Pancreas (tissue), 10 donors: ENCODE data around the gene WT1. TPM values are rescaled to one million over a fixed set of nuclear protein-coding genes. Genes with fewer than 3 reads are reported as not detected.

ENCODE experiments used
- ATAC-seq, 4 donors: fragments of 200-7000 bp; cut with Tn5 transposase; one replicate each; pipeline versions ENCODE4 v1.8.0 to v1.9.1; 2020; ENCODE audit warnings: mild to moderate bottlenecking in 4 of 4, moderate library complexity in 4 of 4
- DNase-seq, 6 donors: peaks; one replicate each; pipeline ENCODE4 v3.0.0-alpha.2; 2020
- FAIRE-seq: peaks from 2 replicates; lab custom pipeline; 2012; peaks lifted over from hg19 to GRCh38; lab: Jason Lieb, UNC
- H3K27ac ChIP-seq, 4 donors: fragments of 200-600 bp; sonication (generic); 1 replicate in 3 of 4; 2 replicates in 1 of 4; pipeline versions ENCODE4 v1.5.0 to v1.8.0; 2020
- H3K27me3 ChIP-seq, 4 donors: fragments of 200-600 bp; one replicate each; pipeline ENCODE4 v1.8.0; 2021
- H3K36me3 ChIP-seq, 3 donors: fragments of 200-600 bp; sonication (generic) in 1 of 3; one replicate each; pipeline versions ENCODE4 v1.5.0 to v1.8.0; 2020 to 2021
- H3K4me1 ChIP-seq, 3 donors: fragments of 200-600 bp; one replicate each; pipeline ENCODE4 v1.8.0; 2021
- H3K4me3 ChIP-seq, 4 donors: fragments of 200-600 bp; sonication (generic) in 2 of 4; one replicate each; pipeline versions ENCODE4 v1.5.0 to v1.8.0; 2020 to 2021
- H3K9me3 ChIP-seq, 4 donors: fragments of 200-600 bp; one replicate each; pipeline ENCODE4 v1.8.0; 2021
- WGBS, 2 donors: extraction: QIAGEN DNeasy Blood & Tissue Kit; methylation state at CpG; one replicate each; pipeline ENCODE4 v1.1.7; 2013; 5-methylcytosine and 5-hydroxymethylcytosine counted together
- intact Hi-C, 3 donors: fragments of 100-400 bp; cut with DNase I; formaldehyde crosslinking; loops; one replicate each; pipeline versions ENCODE4 v1.11.1 to v1.14.2; 2022
- polyA plus RNA-seq, 2 donors: library from polyadenylated mRNA; stranded (reverse); fragments of 200-250 nt; gene quantifications; one replicate each; pipeline ENCODE4 v1.2.3, GENCODE V29; 2013
- total RNA-seq, 6 donors: library from RNA; stranded (reverse); fragmentation: NEBNext Ultra II Directional in 4 of 6; extraction: Animal tissue kit (Norgen Biotek cat#: 25700) in 4 of 6; gene quantifications; one replicate each; pipeline versions ENCODE4 v1.2.1 to v1.2.4, GENCODE V29; 2021 to 2023
- TF ChIP-seq, protein P1 (sequence below), 4 donors: fragments of 200-600 bp; sonication (generic) in 3 of 4; IDR thresholded peaks; one replicate each; pipeline versions ENCODE4 v1.5.0 to v1.8.0; 2021; ENCODE audit warnings: antibody characterized with exemption in 4 of 4
- donor health status: healthy with polysubstance abuse.
- donor health status: DM: no; HTN: no; CAD: no; lungs with moderate emphysema.
- donor health status: DM: no; HTN: no; CAD: no.
- donor health status: control.
- donor health status: control.
- donor health status: Bipolar disorder and iron deficiency.
- donor health status: DM: yes; HTN: yes; CAD: no.
- donor health status: DM: no; HTN: no; CAD: no.
- donor health status: DM: no; HTN: no; CAD: no.
- donor health status: DM: yes; HTN: yes; CAD: no.

The WT1 gene
- total and polyA plus RNA-seq, 8 donors: 0.08 to 1.9 (median 0.53) TPM; not detected in 1

DNA sequence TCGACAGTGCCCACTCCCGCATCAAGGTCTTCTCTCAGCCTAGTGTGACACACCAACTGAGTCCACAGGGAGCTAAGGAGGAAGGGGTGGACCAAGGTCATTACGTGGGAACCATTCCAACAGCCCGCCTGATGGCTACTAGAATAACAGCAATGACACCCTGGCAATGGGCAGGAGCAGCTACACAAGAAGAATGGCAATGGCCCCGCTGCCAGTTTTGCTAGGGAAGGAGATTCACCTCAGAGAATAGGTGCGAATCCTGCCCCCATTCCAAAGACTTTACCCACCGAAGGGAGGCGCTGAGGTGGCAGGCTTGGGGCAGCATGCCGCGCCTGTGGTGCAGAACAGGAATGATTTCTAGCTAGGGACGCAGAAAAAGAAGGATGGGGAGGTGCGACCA is 9.1 kb downstream of the WT1 start:
- no peaks in the 10 kb centered on the region for H3K9me3 ChIP-seq
- H3K27me3 ChIP-seq: peaks cover 0 to 42% (median 0%) of the 10 kb centered on the region in 4 donors
- TF ChIP-seq, protein P1, sequence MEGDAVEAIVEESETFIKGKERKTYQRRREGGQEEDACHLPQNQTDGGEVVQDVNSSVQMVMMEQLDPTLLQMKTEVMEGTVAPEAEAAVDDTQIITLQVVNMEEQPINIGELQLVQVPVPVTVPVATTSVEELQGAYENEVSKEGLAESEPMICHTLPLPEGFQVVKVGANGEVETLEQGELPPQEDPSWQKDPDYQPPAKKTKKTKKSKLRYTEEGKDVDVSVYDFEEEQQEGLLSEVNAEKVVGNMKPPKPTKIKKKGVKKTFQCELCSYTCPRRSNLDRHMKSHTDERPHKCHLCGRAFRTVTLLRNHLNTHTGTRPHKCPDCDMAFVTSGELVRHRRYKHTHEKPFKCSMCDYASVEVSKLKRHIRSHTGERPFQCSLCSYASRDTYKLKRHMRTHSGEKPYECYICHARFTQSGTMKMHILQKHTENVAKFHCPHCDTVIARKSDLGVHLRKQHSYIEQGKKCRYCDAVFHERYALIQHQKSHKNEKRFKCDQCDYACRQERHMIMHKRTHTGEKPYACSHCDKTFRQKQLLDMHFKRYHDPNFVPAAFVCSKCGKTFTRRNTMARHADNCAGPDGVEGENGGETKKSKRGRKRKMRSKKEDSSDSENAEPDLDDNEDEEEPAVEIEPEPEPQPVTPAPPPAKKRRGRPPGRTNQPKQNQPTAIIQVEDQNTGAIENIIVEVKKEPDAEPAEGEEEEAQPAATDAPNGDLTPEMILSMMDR (IDR thresholded peaks at IDR 0.05): no peak
- H3K36me3 ChIP-seq: no peaks in the 10 kb centered on the region
- no peak overlapping the region for H3K27ac ChIP-seq
- H3K4me3 ChIP-seq: no peak overlapping the region
- DNase-seq (no peak), ATAC-seq (no peak), FAIRE-seq (no peak)
- WGBS, 2 donors: 9 to 17% methylated on average over 12 of the region's 12 CpGs
- intact Hi-C loops: no loop called here
- no peaks in the 10 kb centered on the region for H3K4me1 ChIP-seq

DNA sequence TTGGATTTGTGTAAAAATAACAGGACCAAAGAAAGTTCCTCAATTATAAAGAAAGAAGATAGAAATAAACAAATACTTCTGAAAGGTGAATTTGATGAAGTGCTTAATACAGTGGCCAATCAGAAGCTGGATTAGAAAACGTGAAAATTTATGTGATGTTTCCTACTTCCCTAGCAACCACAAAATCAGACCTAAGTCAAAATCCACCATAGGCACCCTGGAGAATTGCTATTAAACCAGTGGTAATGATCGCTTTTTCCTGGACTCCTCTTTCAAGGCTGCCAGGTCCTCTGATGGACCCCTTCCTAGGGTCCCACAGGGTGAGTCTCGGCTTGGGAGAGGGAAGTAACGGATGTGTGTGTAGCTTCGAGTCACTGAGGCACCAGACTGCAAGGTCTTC is 9.6 kb downstream of the WT1 start:
- no peak for DNase-seq
- no peak for FAIRE-seq
- no peak for ATAC-seq
- TF ChIP-seq, protein P1 (IDR thresholded peaks at IDR 0.05): no peak
- Histone ChIP-seq H3K4me1 (no peaks in the 10 kb centered on the region), H3K36me3 (no peaks in the 10 kb centered on the region), H3K9me3 (no peaks in the 10 kb centered on the region), H3K4me3 (no peak overlapping the region), H3K27me3 (peaks cover 0 to 38% (median 0%) of the 10 kb centered on the region in 4 donors), H3K27ac (no peak overlapping the region)
- 22 to 26% methylated on average over 5 of the region's 5 CpGs for WGBS, 2 donors
- intact Hi-C loops: no loop called here

DNA sequence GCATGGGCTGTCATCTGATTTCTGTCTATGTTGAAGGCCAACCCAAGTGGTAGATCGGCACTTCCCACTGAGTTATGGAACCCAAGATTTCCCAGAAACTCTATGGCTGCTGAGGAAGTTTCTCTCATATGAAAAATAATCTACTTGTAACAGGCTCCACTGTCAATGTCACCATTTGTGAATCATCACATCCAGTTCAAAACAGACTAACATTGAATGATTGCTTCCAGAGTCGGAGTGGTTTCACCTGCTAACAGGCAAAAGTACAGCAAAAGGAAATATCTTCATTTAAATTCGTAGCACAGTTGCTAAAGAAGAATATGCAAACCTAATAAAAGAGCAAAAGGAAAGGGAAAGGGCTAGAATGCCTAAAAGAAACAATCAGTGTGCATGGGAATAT is 12.8 kb downstream of the WT1 start:
- no peak for FAIRE-seq
- H3K27ac ChIP-seq: no peak overlapping the region
- peaks cover 0 to 10% (median 0%) of the 10 kb centered on the region in 4 donors for H3K27me3 ChIP-seq
- TF ChIP-seq, protein P1 (IDR thresholded peaks at IDR 0.05): no peak
- 35 to 39% methylated on average over 3 of the region's 3 CpGs for WGBS, 2 donors
- no peaks in the 10 kb centered on the region for H3K36me3 ChIP-seq
- no peaks in the 10 kb centered on the region for H3K4me1 ChIP-seq
- intact Hi-C loops: no loop called here
- no peak for DNase-seq
- ATAC-seq: no peak
- no peak overlapping the region for H3K4me3 ChIP-seq
- H3K9me3 ChIP-seq: no peaks in the 10 kb centered on the region

DNA sequence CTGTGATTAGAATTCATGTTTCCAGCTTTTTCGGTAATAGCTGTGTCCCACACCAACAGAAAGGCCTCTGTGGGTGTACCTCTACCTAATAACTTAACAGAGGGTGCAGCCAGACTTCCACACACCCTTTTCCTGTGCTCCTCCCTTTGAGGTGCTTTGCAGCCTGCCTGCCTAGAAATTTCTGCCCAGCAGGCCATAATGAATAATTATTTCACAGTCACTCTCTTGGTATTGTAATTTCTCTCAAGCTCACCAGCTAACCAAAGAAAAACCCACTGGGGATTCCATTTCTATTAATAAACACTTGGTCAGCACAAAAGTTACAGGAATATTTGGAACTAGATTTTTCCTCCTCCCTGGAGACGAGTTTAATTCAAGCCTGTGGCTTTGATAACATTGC is 13.3 kb downstream of the WT1 start:
- intact Hi-C loops: no loop called here
- Histone ChIP-seq H3K4me3 (no peak overlapping the region), H3K27me3 (peaks cover 0 to 7% (median 0%) of the 10 kb centered on the region in 4 donors), H3K27ac (no peak overlapping the region), H3K4me1 (no peaks in the 10 kb centered on the region), H3K36me3 (no peaks in the 10 kb centered on the region), H3K9me3 (no peaks in the 10 kb centered on the region)
- no peak for DNase-seq
- FAIRE-seq: no peak
- 52 to 66% methylated on average over 2 of the region's 2 CpGs for WGBS, 2 donors
- ATAC-seq: no peak
- TF ChIP-seq, protein P1 (IDR thresholded peaks at IDR 0.05): no peak

DNA sequence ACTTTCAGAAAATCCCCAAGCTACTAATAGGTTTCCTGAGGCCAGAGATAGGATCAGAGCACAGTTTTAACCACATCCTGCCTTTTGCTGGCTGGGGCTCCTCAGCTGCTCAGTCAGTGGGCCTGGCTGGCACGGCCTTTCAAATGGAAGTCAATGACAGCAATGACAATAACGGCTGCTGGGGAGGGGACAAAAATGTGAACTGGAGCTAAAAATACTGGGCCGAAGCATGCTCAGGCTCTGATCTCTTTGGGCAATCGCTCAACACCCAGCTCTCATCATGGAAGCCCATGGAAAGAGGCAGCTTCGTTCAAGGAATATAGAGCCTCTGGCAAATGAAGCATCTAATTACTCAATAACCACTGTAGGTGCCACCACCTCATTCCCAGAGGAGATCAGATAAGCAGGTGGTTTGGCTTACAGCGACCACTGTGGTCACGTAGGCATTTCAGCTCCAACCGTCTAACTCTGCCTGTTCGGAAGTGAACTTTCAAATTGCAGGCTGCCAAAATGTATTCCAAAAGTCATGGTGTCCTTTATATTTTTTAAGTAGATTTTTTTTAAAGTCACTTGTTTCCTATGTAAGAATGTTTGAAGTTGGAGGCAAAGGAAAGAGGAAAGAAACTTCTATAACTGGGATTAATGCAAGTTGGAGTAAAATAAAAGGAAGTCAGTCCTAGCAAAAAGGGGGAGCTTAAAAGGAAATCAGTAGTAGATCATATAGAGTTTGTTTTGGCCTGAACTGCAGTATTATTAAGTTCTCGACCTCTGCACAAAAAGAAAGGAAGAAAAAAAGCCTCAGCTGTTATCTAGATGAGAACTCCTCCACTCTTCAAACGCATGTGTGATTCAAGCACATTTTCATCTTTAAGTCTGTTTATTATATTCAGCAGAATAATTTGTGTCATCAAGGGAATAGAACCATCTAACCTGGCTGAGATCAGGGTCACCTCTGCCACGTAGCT is 14.1 kb downstream of the WT1 start:
- intact Hi-C loops: no loop called here

More for the DNA sequence above, 14.1 kb downstream of the WT1 start:
- ATAC-seq: no peak
- Histone ChIP-seq H3K27me3 (peaks cover 0 to 2% (median 0%) of the 10 kb centered on the region in 4 donors), H3K4me3 (no peak overlapping the region), H3K9me3 (no peaks in the 10 kb centered on the region), H3K4me1 (no peaks in the 10 kb centered on the region), H3K36me3 (no peaks in the 10 kb centered on the region), H3K27ac (no peak overlapping the region)
- WGBS, 2 donors: 60 to 68% methylated on average over 12 of the region's 12 CpGs
- TF ChIP-seq, protein P1 (IDR thresholded peaks at IDR 0.05): no peak
- FAIRE-seq: no peak
- no peak for DNase-seq
